Activated naive CD4-positive, alpha-beta T cell treated with anti-CD3 and anti-CD28 coated beads, Interleukin-2, amount 10 ng/mL, durations not matched to agents 7 days and 5 days (primary cell): Measurements from ENCODE around the gene TYW1B.
"Not testable (repeated sequence)": the region's sequence is repeated elsewhere in the genome, so short reads cannot be mapped to it uniquely, and the experiment has no call there.

Source experiments
- CTCF ChIA-PET: fragments of 350-600 bp; sonication (Branson Sonifier 250); formaldehyde crosslinking; loops from one replicate; lab custom pipeline; 2021; ENCODE audit warnings: antibody characterized with exemption; lab: Charles Lee
- DNase-seq: peaks from one replicate; pipeline ENCODE4 v3.0.0-alpha.2; 2020
- H3K27ac Mint-ChIP-seq: one replicate; pipeline ENCODE4 v1.8.0; 2021; ENCODE audit warnings: mild to moderate bottlenecking, moderate library complexity, mixed read lengths
- H3K27me3 Mint-ChIP-seq: one replicate; pipeline ENCODE4 v1.8.0; 2021; ENCODE audit warnings: mild to moderate bottlenecking, mixed read lengths
- H3K36me3 Mint-ChIP-seq: one replicate; pipeline ENCODE4 v1.8.0; 2021; ENCODE audit warnings: mixed read lengths
- H3K4me1 Mint-ChIP-seq: one replicate; pipeline ENCODE4 v1.8.0; 2021; ENCODE audit warnings: mixed read lengths
- H3K4me3 Mint-ChIP-seq: one replicate; pipeline ENCODE4 v1.8.0; 2021; ENCODE audit warnings: mild to moderate bottlenecking, moderate library complexity, mixed read lengths
- H3K9me3 Mint-ChIP-seq: one replicate; pipeline ENCODE4 v1.8.0; 2021; ENCODE audit warnings: mixed read lengths

The TYW1B gene

GRCh38 chr7:72584576-72584975, 243.4 kb downstream of the TYW1B start:
- H3K27ac Mint-ChIP-seq, H3K4me1 Mint-ChIP-seq, CTCF ChIA-PET, H3K4me3 Mint-ChIP-seq, H3K27me3 Mint-ChIP-seq, H3K36me3 Mint-ChIP-seq, DNase-seq: not testable (repeated sequence)
- peaks cover 22% of the 10 kb centered on the region for H3K9me3 Mint-ChIP-seq

GRCh38 chr7:72583620-72584361, 244.2 kb downstream of the TYW1B start:
- H3K4me1 Mint-ChIP-seq, H3K36me3 Mint-ChIP-seq, H3K4me3 Mint-ChIP-seq, H3K27me3 Mint-ChIP-seq, CTCF ChIA-PET, DNase-seq, H3K27ac Mint-ChIP-seq: not testable (repeated sequence)
- peaks cover 22% of the 10 kb centered on the region for H3K9me3 Mint-ChIP-seq

- H3K27ac Mint-ChIP-seq, H3K36me3 Mint-ChIP-seq, H3K4me1 Mint-ChIP-seq, DNase-seq, CTCF ChIA-PET, H3K4me3 Mint-ChIP-seq, H3K27me3 Mint-ChIP-seq: not testable (repeated sequence)
- H3K9me3 Mint-ChIP-seq: peaks cover 15% of the 10 kb centered on the region
These were observed 247.7 kb downstream of the TYW1B start for GRCh38 chr7:72580142-72580770.

- no peak overlapping the region for H3K27ac Mint-ChIP-seq
- CTCF ChIA-PET: no interaction called here
- H3K27me3 Mint-ChIP-seq: no peaks in the 10 kb centered on the region
- no peak overlapping the region for H3K4me3 Mint-ChIP-seq
- no peak for DNase-seq
- H3K36me3 Mint-ChIP-seq: peaks cover 7% of the 10 kb centered on the region
- no peaks in the 10 kb centered on the region for H3K4me1 Mint-ChIP-seq
- H3K9me3 Mint-ChIP-seq: peaks cover 8% of the 10 kb centered on the region
These were observed 250.9 kb downstream of the TYW1B start for GRCh38 chr7:72577107-72577506.

- H3K36me3 Mint-ChIP-seq, H3K4me1 Mint-ChIP-seq, H3K4me3 Mint-ChIP-seq, DNase-seq, H3K27ac Mint-ChIP-seq, H3K27me3 Mint-ChIP-seq, CTCF ChIA-PET: not testable (repeated sequence)
- H3K9me3 Mint-ChIP-seq: peaks cover 13% of the 10 kb centered on the region
These were observed 266.0 kb downstream of the TYW1B start for GRCh38 chr7:72561988-72562387.

GRCh38 chr7:72559546-72559945, 268.5 kb downstream of the TYW1B start:
- H3K9me3 Mint-ChIP-seq: peaks cover 16% of the 10 kb centered on the region
- DNase-seq, H3K27ac Mint-ChIP-seq, H3K4me1 Mint-ChIP-seq, CTCF ChIA-PET, H3K36me3 Mint-ChIP-seq, H3K4me3 Mint-ChIP-seq, H3K27me3 Mint-ChIP-seq: not testable (repeated sequence)

GRCh38 chr7:72556733-72557132, 271.3 kb downstream of the TYW1B start:
- H3K4me3 Mint-ChIP-seq, H3K27ac Mint-ChIP-seq, H3K4me1 Mint-ChIP-seq, H3K27me3 Mint-ChIP-seq, DNase-seq, H3K36me3 Mint-ChIP-seq, CTCF ChIA-PET: not testable (repeated sequence)
- peaks cover 18% of the 10 kb centered on the region for H3K9me3 Mint-ChIP-seq

- H3K36me3 Mint-ChIP-seq, H3K27me3 Mint-ChIP-seq, CTCF ChIA-PET, H3K4me1 Mint-ChIP-seq, H3K27ac Mint-ChIP-seq, H3K4me3 Mint-ChIP-seq, DNase-seq: not testable (repeated sequence)
- peaks cover 11% of the 10 kb centered on the region for H3K9me3 Mint-ChIP-seq
These were observed 272.8 kb downstream of the TYW1B start for GRCh38 chr7:72555238-72555637.

GRCh38 chr7:72554401-72554800, 273.6 kb downstream of the TYW1B start:
- H3K36me3 Mint-ChIP-seq, H3K4me1 Mint-ChIP-seq, DNase-seq, H3K9me3 Mint-ChIP-seq, CTCF ChIA-PET, H3K4me3 Mint-ChIP-seq, H3K27me3 Mint-ChIP-seq, H3K27ac Mint-ChIP-seq: not testable (repeated sequence)

- H3K9me3 Mint-ChIP-seq, H3K27me3 Mint-ChIP-seq, CTCF ChIA-PET, H3K4me1 Mint-ChIP-seq, H3K36me3 Mint-ChIP-seq, H3K27ac Mint-ChIP-seq, H3K4me3 Mint-ChIP-seq, DNase-seq: not testable (repeated sequence)
These were observed 277.5 kb downstream of the TYW1B start for GRCh38 chr7:72550454-72550853.

- H3K4me1 Mint-ChIP-seq, H3K4me3 Mint-ChIP-seq, H3K27ac Mint-ChIP-seq, H3K9me3 Mint-ChIP-seq, DNase-seq, CTCF ChIA-PET, H3K36me3 Mint-ChIP-seq, H3K27me3 Mint-ChIP-seq: not testable (repeated sequence)
These were observed 281.3 kb downstream of the TYW1B start for GRCh38 chr7:72546586-72547237.

- H3K27ac Mint-ChIP-seq, CTCF ChIA-PET, H3K9me3 Mint-ChIP-seq, H3K36me3 Mint-ChIP-seq, H3K4me3 Mint-ChIP-seq, H3K27me3 Mint-ChIP-seq, H3K4me1 Mint-ChIP-seq, DNase-seq: not testable (repeated sequence)
These were observed 283.5 kb downstream of the TYW1B start for GRCh38 chr7:72544531-72544930.

GRCh38 chr7:72540923-72541322, 287.1 kb downstream of the TYW1B start:
- Mint-ChIP-seq H3K27me3 (no peaks in the 10 kb centered on the region), H3K9me3 (no peaks in the 10 kb centered on the region), H3K4me3 (no peak overlapping the region), H3K36me3 (no peaks in the 10 kb centered on the region), H3K4me1 (no peaks in the 10 kb centered on the region), H3K27ac (no peak overlapping the region)
- CTCF ChIA-PET: no interaction called here
- DNase-seq: no peak

GRCh38 chr7:72540106-72540611, 287.8 kb downstream of the TYW1B start:
- no peaks in the 10 kb centered on the region for H3K36me3 Mint-ChIP-seq
- no peak overlapping the region for H3K4me3 Mint-ChIP-seq
- no peak for DNase-seq
- H3K27ac Mint-ChIP-seq: no peak overlapping the region
- H3K9me3 Mint-ChIP-seq: no peaks in the 10 kb centered on the region
- no peaks in the 10 kb centered on the region for H3K4me1 Mint-ChIP-seq
- H3K27me3 Mint-ChIP-seq: no peaks in the 10 kb centered on the region
- CTCF ChIA-PET: no interaction called here

GRCh38 chr7:72539702-72540101, 288.3 kb downstream of the TYW1B start:
- Mint-ChIP-seq H3K27ac (no peak overlapping the region), H3K4me1 (no peaks in the 10 kb centered on the region), H3K27me3 (no peaks in the 10 kb centered on the region), H3K9me3 (no peaks in the 10 kb centered on the region), H3K4me3 (no peak overlapping the region), H3K36me3 (no peaks in the 10 kb centered on the region)
- DNase-seq: no peak
- CTCF ChIA-PET: no interaction called here
